Measurements from ENCODE around the gene PRPF19. TPM values are rescaled to one million over a fixed set of nuclear protein-coding genes. Genes with fewer than 3 reads are reported as not detected.

The PRPF19 gene
- total RNA-seq, 2 experiments from 2014 or later = 127 to 139 TPM

- no peak overlapping the region for H3K4me3 Mint-ChIP-seq
- DNase-seq = no peak
- H3K36me3 Mint-ChIP-seq = no peaks in the 10 kb centered on the region
- no peaks in the 10 kb centered on the region for H3K27me3 Mint-ChIP-seq
- H3K27ac Mint-ChIP-seq = no peak overlapping the region
- H3K9me3 Mint-ChIP-seq = no peaks in the 10 kb centered on the region
- CTCF ChIA-PET = interaction anchor here (1.2 to 2.1 kb wide), 2 partner anchors 18 to 39 kb away, joined by 3 to 8 read pairs; no protein-coding TSS in a partner anchor
- peaks cover 5% of the 10 kb centered on the region for H3K4me1 Mint-ChIP-seq (ENCODE audit: low read depth)
- intact Hi-C loops (cut with micrococcal nuclease) = no loop called here
- POLR2A ChIA-PET = no interaction called here
Observed at GRCh38 chr11:60869451-60869825, 36.9 kb downstream of the PRPF19 start.

- ChIA-PET CTCF (interaction anchor here (0.8 to 2.1 kb wide), 3 partner anchors 19 to 38 kb away, joined by 3 to 8 read pairs (median 3); no protein-coding TSS in a partner anchor), POLR2A (no interaction called here)
- Mint-ChIP-seq H3K27ac (no peak overlapping the region), H3K4me3 (no peak overlapping the region), H3K9me3 (no peaks in the 10 kb centered on the region), H3K27me3 (no peaks in the 10 kb centered on the region), H3K36me3 (no peaks in the 10 kb centered on the region), H3K4me1 (ENCODE audit: low read depth) (peaks cover 5% of the 10 kb centered on the region)
- no peak for DNase-seq
- intact Hi-C loops (cut with micrococcal nuclease) = no loop called here
Observed at GRCh38 chr11:60868682-60869450, 37.5 kb downstream of the PRPF19 start.

- DNase-seq = no peak
- Mint-ChIP-seq H3K27me3 (no peaks in the 10 kb centered on the region), H3K9me3 (no peaks in the 10 kb centered on the region), H3K36me3 (no peaks in the 10 kb centered on the region), H3K4me1 (ENCODE audit: low read depth) (peaks cover 3% of the 10 kb centered on the region), H3K27ac (no peak overlapping the region), H3K4me3 (no peak overlapping the region)
- intact Hi-C loops (cut with micrococcal nuclease) = no loop called here
- CTCF ChIA-PET = interaction anchor here (0.8 to 2.1 kb wide), 2 partner anchors 19 to 37 kb away, joined by 3 to 8 read pairs; no protein-coding TSS in a partner anchor
- POLR2A ChIA-PET = no interaction called here
Observed at GRCh38 chr11:60867871-60868681, 38.3 kb downstream of the PRPF19 start.

GRCh38 chr11:60866911-60867870 is 39.2 kb downstream of the PRPF19 start, which contains the start of gene ZP1:
Gene ZP1, plus strand, starts transcription at chr11:60867542. Its CDS starts 20 bp downstream, at chr11:60867562.
- DNase-seq = no peak
- Mint-ChIP-seq H3K27me3 (no peaks in the 10 kb centered on the region), H3K36me3 (no peaks in the 10 kb centered on the region), H3K9me3 (no peaks in the 10 kb centered on the region), H3K27ac (no peak within 1 kb of the TSS), H3K4me3 (no peak within 1 kb of the TSS), H3K4me1 (ENCODE audit: low read depth) (no peaks in the 10 kb centered on the region)
- ChIA-PET CTCF (interaction anchor here (0.7 to 2.1 kb wide), 2 partner anchors 37 to 70 kb away, joined by 3 to 8 read pairs; no protein-coding TSS in a partner anchor), POLR2A (no interaction called here)
- intact Hi-C loops (cut with micrococcal nuclease) = no loop called here

GRCh38 chr11:60864856-60865513 is 41.4 kb downstream of the PRPF19 start:
- intact Hi-C loops (cut with micrococcal nuclease) = no loop called here
- Mint-ChIP-seq H3K9me3 (no peaks in the 10 kb centered on the region), H3K27me3 (no peaks in the 10 kb centered on the region), H3K27ac (no peak overlapping the region), H3K36me3 (no peaks in the 10 kb centered on the region), H3K4me3 (no peak overlapping the region), H3K4me1 (ENCODE audit: low read depth) (no peaks in the 10 kb centered on the region)
- POLR2A ChIA-PET = no interaction called here
- CTCF ChIA-PET = interaction anchor here (1.2 kb wide), 1 partner anchor 33 kb away, joined by 3 read pairs; no protein-coding TSS in a partner anchor
- DNase-seq = no peak

GRCh38 chr11:60863550-60864521 is 42.5 kb downstream of the PRPF19 start:
- CTCF ChIA-PET = interaction anchor here (0.9 kb wide), 1 partner anchor 33 kb away, joined by 4 read pairs; no protein-coding TSS in a partner anchor
- peaks cover 4% of the 10 kb centered on the region for H3K4me1 Mint-ChIP-seq (ENCODE audit: low read depth)
- H3K4me3 Mint-ChIP-seq = no peak overlapping the region
- no peaks in the 10 kb centered on the region for H3K27me3 Mint-ChIP-seq
- H3K9me3 Mint-ChIP-seq = no peaks in the 10 kb centered on the region
- DNase-seq = no peak
- intact Hi-C loops (cut with micrococcal nuclease) = no loop called here
- POLR2A ChIA-PET = interaction anchor here (0.6 kb wide), 1 partner anchor 1078 kb away, joined by 3 read pairs; no protein-coding TSS in a partner anchor
- no peak overlapping the region for H3K27ac Mint-ChIP-seq
- no peaks in the 10 kb centered on the region for H3K36me3 Mint-ChIP-seq

GRCh38 chr11:60862171-60862570 is 44.2 kb downstream of the PRPF19 start:
- ChIA-PET CTCF (no interaction called here), POLR2A (no interaction called here)
- DNase-seq = no peak
- Mint-ChIP-seq H3K27ac (no peak overlapping the region), H3K27me3 (no peaks in the 10 kb centered on the region), H3K4me3 (no peak overlapping the region), H3K36me3 (no peaks in the 10 kb centered on the region), H3K9me3 (no peaks in the 10 kb centered on the region), H3K4me1 (ENCODE audit: low read depth) (peaks cover 15% of the 10 kb centered on the region)
- intact Hi-C loops (cut with micrococcal nuclease) = no loop called here

GRCh38 chr11:60860943-60861342 is 45.4 kb downstream of the PRPF19 start:
- no peaks in the 10 kb centered on the region for H3K27me3 Mint-ChIP-seq
- no peaks in the 10 kb centered on the region for H3K36me3 Mint-ChIP-seq
- H3K4me3 Mint-ChIP-seq = no peak overlapping the region
- peaks cover 15% of the 10 kb centered on the region for H3K4me1 Mint-ChIP-seq (ENCODE audit: low read depth)
- H3K27ac Mint-ChIP-seq = no peak overlapping the region
- ChIA-PET POLR2A (no interaction called here), CTCF (interaction anchor here (0.9 to 3.3 kb wide), 2 partner anchors 30 to 39 kb away, joined by 6 to 12 read pairs; no protein-coding TSS in a partner anchor)
- no peaks in the 10 kb centered on the region for H3K9me3 Mint-ChIP-seq
- intact Hi-C loops (cut with micrococcal nuclease) = no loop called here
- no peak for DNase-seq

- Mint-ChIP-seq H3K4me1 (ENCODE audit: low read depth) (peaks cover 15% of the 10 kb centered on the region), H3K36me3 (no peaks in the 10 kb centered on the region), H3K27ac (no peak overlapping the region), H3K9me3 (no peaks in the 10 kb centered on the region), H3K27me3 (no peaks in the 10 kb centered on the region), H3K4me3 (no peak overlapping the region)
- no peak for DNase-seq
- intact Hi-C loops (cut with micrococcal nuclease) = no loop called here
- CTCF ChIA-PET = interaction anchor here (3.3 kb wide), 1 partner anchor 29 kb away, joined by 12 read pairs; no protein-coding TSS in a partner anchor
- POLR2A ChIA-PET = no interaction called here
Observed at GRCh38 chr11:60859616-60860250, 46.7 kb downstream of the PRPF19 start.

Data from activated CD4-positive, alpha-beta memory T cell treated with anti-CD3 and anti-CD28 coated beads for 36 hours (primary cell).